ENCODE measurements around the gene OR10R2. TPM values are rescaled to one million over a fixed set of nuclear protein-coding genes. Genes with fewer than 3 reads are reported as not detected.
"Not testable (repeated sequence)": the region's sequence is repeated elsewhere in the genome, so short reads cannot be mapped to it uniquely, and the experiment has no call there.

The OR10R2 gene, protein sequence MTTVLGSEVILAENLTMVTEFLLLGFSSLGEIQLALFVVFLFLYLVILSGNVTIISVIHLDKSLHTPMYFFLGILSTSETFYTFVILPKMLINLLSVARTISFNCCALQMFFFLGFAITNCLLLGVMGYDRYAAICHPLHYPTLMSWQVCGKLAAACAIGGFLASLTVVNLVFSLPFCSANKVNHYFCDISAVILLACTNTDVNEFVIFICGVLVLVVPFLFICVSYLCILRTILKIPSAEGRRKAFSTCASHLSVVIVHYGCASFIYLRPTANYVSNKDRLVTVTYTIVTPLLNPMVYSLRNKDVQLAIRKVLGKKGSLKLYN
- not detected for total RNA-seq

DNA sequence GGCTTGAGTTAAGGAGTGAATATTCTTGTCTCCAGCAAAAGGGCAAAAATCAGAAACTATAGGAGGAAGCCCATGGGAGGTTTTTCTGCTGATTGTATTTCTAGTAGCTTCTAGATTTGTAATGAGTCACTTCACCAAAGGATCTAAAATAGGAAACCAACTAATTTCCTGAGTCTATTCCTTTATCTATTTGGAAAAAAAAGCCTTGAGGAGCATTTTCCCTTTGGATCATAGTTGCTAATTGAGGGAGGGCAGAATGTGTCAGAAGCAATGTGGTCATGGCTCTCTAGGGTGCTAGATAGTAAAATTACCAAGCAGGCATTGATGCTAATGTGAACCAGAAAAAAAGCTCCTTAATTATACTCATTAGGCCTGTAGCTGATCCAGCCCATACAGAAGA is at the start of gene OR10R2:
TSS of gene OR10R2 (plus strand) at position 301 of the 400 bp plus-strand sequence. CDS start 106 bp downstream, outside the sequence.
- Histone ChIP-seq H3K27ac (no peak within 1 kb of the TSS), H3K36me3 (replicated peaks in 1 of 2; ENCODE audit: insufficient read depth in 1 of 2, low read depth in 2 of 2) (no peaks in the 10 kb centered on the region), H3K9me3 (no peaks in the 10 kb centered on the region), H3K4me1 (no peaks in the 10 kb centered on the region), H3K27me3 (no peaks in the 10 kb centered on the region), H3K4me3 (no peak within 1 kb of the TSS)
- no peak for TF ChIP-seq POLR2A (IDR thresholded peaks at IDR 0.05)
- TF ChIP-seq, protein P1, sequence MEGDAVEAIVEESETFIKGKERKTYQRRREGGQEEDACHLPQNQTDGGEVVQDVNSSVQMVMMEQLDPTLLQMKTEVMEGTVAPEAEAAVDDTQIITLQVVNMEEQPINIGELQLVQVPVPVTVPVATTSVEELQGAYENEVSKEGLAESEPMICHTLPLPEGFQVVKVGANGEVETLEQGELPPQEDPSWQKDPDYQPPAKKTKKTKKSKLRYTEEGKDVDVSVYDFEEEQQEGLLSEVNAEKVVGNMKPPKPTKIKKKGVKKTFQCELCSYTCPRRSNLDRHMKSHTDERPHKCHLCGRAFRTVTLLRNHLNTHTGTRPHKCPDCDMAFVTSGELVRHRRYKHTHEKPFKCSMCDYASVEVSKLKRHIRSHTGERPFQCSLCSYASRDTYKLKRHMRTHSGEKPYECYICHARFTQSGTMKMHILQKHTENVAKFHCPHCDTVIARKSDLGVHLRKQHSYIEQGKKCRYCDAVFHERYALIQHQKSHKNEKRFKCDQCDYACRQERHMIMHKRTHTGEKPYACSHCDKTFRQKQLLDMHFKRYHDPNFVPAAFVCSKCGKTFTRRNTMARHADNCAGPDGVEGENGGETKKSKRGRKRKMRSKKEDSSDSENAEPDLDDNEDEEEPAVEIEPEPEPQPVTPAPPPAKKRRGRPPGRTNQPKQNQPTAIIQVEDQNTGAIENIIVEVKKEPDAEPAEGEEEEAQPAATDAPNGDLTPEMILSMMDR (IDR thresholded peaks at IDR 0.05): no peak
- no peak for ATAC-seq
- DNase-seq: no peak
- intact Hi-C loops (cut with DNase I): no loop called here

DNA sequence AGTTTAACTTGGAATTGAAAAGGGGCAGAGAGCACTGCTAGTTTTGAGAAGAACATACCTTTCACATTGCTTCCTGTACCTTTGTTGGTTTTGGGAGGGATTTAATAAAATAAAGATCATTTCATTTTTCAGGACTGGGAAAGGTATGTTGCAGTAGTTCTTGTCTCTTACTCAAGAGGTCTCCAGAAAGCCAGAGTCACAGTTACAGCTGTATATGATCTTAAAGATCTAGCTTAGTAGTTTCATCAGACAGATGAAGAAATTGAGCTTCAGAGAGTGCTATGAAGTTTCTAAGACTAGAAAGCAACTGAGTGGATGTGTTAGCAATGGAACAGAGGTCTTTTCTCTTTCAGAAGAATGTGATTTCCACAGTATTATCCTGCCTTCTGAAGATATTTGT is 47.0 kb upstream of the OR10R2 start:
- Histone ChIP-seq H3K27ac (no peak overlapping the region), H3K4me1 (no peaks in the 10 kb centered on the region), H3K27me3 (no peaks in the 10 kb centered on the region), H3K9me3 (peaks cover 0 to 6% (median 0%) of the 10 kb centered on the region in 3 donors), H3K4me3 (no peak overlapping the region), H3K36me3 (replicated peaks in 1 of 2; ENCODE audit: insufficient read depth in 1 of 2, low read depth in 2 of 2) (no peaks in the 10 kb centered on the region)
- DNase-seq (no peak), ATAC-seq (no peak)
- intact Hi-C loops (cut with DNase I): no loop called here
- TF ChIP-seq POLR2A (IDR thresholded peaks at IDR 0.05): no peak
- TF ChIP-seq, protein P1 (IDR thresholded peaks at IDR 0.05): no peak

DNA sequence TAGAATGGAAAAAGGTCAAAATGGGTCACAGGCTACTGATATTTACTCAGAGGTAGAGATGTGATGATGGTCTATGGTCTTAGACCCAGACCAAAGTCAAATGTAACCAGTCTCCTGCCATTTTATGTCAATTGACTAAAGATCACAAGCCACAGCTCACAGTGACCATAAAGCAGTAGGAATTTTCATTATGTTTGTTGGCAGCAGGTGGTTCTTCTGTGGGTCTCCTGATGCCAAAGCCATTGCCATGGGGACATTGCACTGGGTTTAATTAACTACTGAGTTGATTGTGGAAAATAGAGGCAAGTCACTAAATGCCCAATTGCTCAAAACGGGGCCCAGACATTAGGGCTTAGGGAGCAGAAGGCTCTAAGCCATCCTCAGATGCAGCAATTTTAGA is 45.9 kb upstream of the OR10R2 start, which contains the start of gene OR10K2:
TSS of gene OR10K2 (minus strand) at position 101 of the 400 bp plus-strand sequence. CDS start 5,371 bp downstream, outside the sequence.
- Histone ChIP-seq H3K9me3 (peaks cover 0 to 6% (median 0%) of the 10 kb centered on the region in 3 donors), H3K4me1 (no peaks in the 10 kb centered on the region), H3K4me3 (no peak within 1 kb of the TSS), H3K27ac (no peak within 1 kb of the TSS), H3K36me3 (replicated peaks in 1 of 2; ENCODE audit: insufficient read depth in 1 of 2, low read depth in 2 of 2) (no peaks in the 10 kb centered on the region), H3K27me3 (no peaks in the 10 kb centered on the region)
- TF ChIP-seq POLR2A (IDR thresholded peaks at IDR 0.05): no peak
- TF ChIP-seq, protein P1 (IDR thresholded peaks at IDR 0.05): no peak
- DNase-seq: no peak
- ATAC-seq: no peak
- 68 to 73% methylated on average over 1 of the region's 1 CpG for WGBS, 2 donors
- intact Hi-C loops (cut with DNase I): no loop called here

DNA sequence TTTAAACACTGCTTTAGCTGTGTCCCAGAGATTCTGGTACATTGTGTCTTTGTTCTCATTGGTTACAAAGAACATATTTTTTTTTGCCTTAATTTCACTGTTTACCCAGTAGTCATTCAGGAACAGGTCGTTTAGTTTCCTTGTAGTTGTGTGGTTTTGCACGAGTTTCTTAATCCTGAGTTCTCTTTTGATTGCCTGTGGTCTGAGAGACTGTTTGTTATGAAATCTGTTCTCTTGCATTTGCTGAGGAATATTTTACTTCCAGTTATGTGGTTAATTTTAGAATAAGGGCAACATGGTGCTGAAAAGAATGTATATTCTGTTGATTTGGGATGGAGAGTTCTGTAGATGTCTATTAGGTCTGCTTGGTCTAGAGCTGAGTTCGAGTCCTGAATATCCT is 41.9 kb upstream of the OR10R2 start:
- DNase-seq; H3K27ac ChIP-seq; H3K27me3 ChIP-seq; intact Hi-C loops (cut with DNase I); ATAC-seq; H3K36me3 ChIP-seq (replicated peaks in 1 of 2; ENCODE audit: insufficient read depth in 1 of 2, low read depth in 2 of 2); H3K4me1 ChIP-seq; H3K4me3 ChIP-seq; H3K9me3 ChIP-seq: not testable (repeated sequence)
- 33% methylated on average over 3 of the region's 3 CpGs for WGBS, 2 donors

DNA sequence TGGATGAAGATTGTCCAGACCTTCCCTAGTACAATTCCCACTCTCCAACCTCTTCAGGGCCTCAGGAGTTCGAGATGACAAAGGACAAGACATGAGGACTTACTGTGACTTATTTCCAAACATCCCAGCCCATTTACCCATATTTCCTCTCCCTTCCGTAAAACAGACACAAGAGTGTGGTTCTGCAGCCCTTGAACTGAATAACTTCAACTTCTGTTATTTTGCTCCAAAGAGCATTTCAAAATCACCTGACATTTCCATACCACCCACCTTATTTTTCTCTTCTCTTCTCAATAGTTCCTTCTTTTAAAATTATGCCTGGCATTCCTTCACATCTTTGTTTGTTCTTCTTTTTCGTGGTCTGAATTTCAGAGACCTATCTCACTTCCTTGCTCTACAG is 37.3 kb upstream of the OR10R2 start:
- no peak for ATAC-seq
- Histone ChIP-seq H3K4me1 (no peaks in the 10 kb centered on the region), H3K27me3 (no peaks in the 10 kb centered on the region), H3K27ac (no peak overlapping the region), H3K36me3 (replicated peaks in 1 of 2; ENCODE audit: insufficient read depth in 1 of 2, low read depth in 2 of 2) (no peaks in the 10 kb centered on the region), H3K4me3 (no peak overlapping the region), H3K9me3 (no peaks in the 10 kb centered on the region)
- DNase-seq: no peak
- 34 to 37% methylated on average over 3 of the region's 3 CpGs for WGBS, 2 donors
- no peak for TF ChIP-seq POLR2A (IDR thresholded peaks at IDR 0.05)
- TF ChIP-seq, protein P1 (IDR thresholded peaks at IDR 0.05): no peak
- intact Hi-C loops (cut with DNase I): no loop called here
